Right atrium auricular region (tissue), 2 donors: ENCODE data around the gene ANKRD23. TPM values are rescaled to one million over a fixed set of nuclear protein-coding genes. Genes with fewer than 3 reads are reported as not detected.
"Not testable (repeated sequence)": the region's sequence is repeated elsewhere in the genome, so short reads cannot be mapped to it uniquely, and the experiment has no call there.

ENCODE experiments used
- DNase-seq: peaks from one replicate; pipeline ENCODE4 v3.0.0-alpha.2; 2019; ENCODE audit warnings: low spot score
- H3K27ac ChIP-seq, 2 donors: fragments of 200-600 bp; sonication (generic); 1 replicate in 1 of 2; 2 replicates in 1 of 2; pipeline ENCODE4 v1.5.1; 2016 to 2019
- H3K27me3 ChIP-seq, 2 donors: fragments of 200-600 bp; sonication (generic); one replicate each; pipeline versions ENCODE4 v1.5.1 to v1.6.0; 2017 to 2019
- H3K36me3 ChIP-seq: fragments of 200-600 bp; sonication (generic); one replicate; pipeline ENCODE4 v1.5.1; 2016
- H3K4me1 ChIP-seq, 2 donors: fragments of 200-600 bp; sonication (generic); one replicate each; pipeline versions ENCODE4 v1.5.1 to v1.6.0; 2017 to 2019
- H3K4me3 ChIP-seq, 2 donors: fragments of 200-600 bp; sonication (generic); 1 replicate in 1 of 2; 2 replicates in 1 of 2; pipeline ENCODE4 v1.5.1; 2017 to 2019; ENCODE audit warnings: mild to moderate bottlenecking in 1 of 2, moderate library complexity in 1 of 2
- H3K9me3 ChIP-seq, 2 donors: fragments of 200-600 bp; sonication (generic); one replicate each; pipeline ENCODE4 v1.5.1; 2019
- CTCF ChIP-seq, 2 donors: fragments of 200-600 bp; sonication (generic); IDR thresholded peaks; one replicate each; pipeline ENCODE4 v1.5.1; 2019; ENCODE audit warnings: antibody characterized with exemption in 2 of 2
- total RNA-seq, 2 donors: library from RNA; depleted of rRNA; stranded (reverse); fragments of >200 nt; gene quantifications; one replicate each; pipeline ENCODE4 v1.1.0, GENCODE V29; 2016

Gene ANKRD23
- 10 to 100 TPM in 1 of 2 donors, 1 to 10 TPM in 1; 9.3 to 23.0 TPM for total RNA-seq

GRCh38 chr2:96843538-96844268, at the start of gene ANKRD23:
Gene ANKRD23, minus strand, starts transcription at chr2:96844021. Its CDS starts 29 bp downstream, at chr2:96843992.
- H3K4me1 ChIP-seq, result peaks cover 0 to 45% of the 10 kb centered on the region in 2 donors
- no peak for DNase-seq
- H3K9me3 ChIP-seq, result no peaks in the 10 kb centered on the region
- H3K27ac ChIP-seq, result peak within 1 kb of the TSS; percentile 85 to 92
- H3K27me3 ChIP-seq, result no peaks in the 10 kb centered on the region
- H3K4me3 ChIP-seq, result peak within 1 kb of the TSS in 1 of 2 donors; percentile 7
- TF ChIP-seq CTCF (IDR thresholded peaks at IDR 0.05), result no peak
- H3K36me3 ChIP-seq, result peaks cover 24% of the 10 kb centered on the region

- H3K36me3 ChIP-seq, result no peaks in the 10 kb centered on the region
- no peak for DNase-seq
- no peak overlapping the region for H3K27ac ChIP-seq
- TF ChIP-seq CTCF (IDR thresholded peaks at IDR 0.05), result no peak
- H3K27me3 ChIP-seq, result no peaks in the 10 kb centered on the region
- H3K4me3 ChIP-seq, result no peak overlapping the region
- H3K4me1 ChIP-seq, result peaks cover 0 to 52% of the 10 kb centered on the region in 2 donors
- no peaks in the 10 kb centered on the region for H3K9me3 ChIP-seq
These were observed 47.9 kb upstream of the ANKRD23 start for GRCh38 chr2:96891591-96892333.

GRCh38 chr2:96890726-96891385, 47.0 kb upstream of the ANKRD23 start:
- H3K27ac ChIP-seq, result no peak overlapping the region
- DNase-seq, result no peak
- no peaks in the 10 kb centered on the region for H3K27me3 ChIP-seq
- no peak for TF ChIP-seq CTCF (IDR thresholded peaks at IDR 0.05)
- H3K4me3 ChIP-seq, result no peak overlapping the region
- H3K36me3 ChIP-seq, result no peaks in the 10 kb centered on the region
- H3K9me3 ChIP-seq, result no peaks in the 10 kb centered on the region
- H3K4me1 ChIP-seq, result peaks cover 0 to 57% of the 10 kb centered on the region in 2 donors

GRCh38 chr2:96890252-96890651, 46.4 kb upstream of the ANKRD23 start:
- H3K27ac ChIP-seq, result no peak overlapping the region
- H3K9me3 ChIP-seq, result no peaks in the 10 kb centered on the region

GRCh38 chr2:96889502-96889901, 45.7 kb upstream of the ANKRD23 start:
- H3K27ac ChIP-seq, H3K27me3 ChIP-seq, DNase-seq, H3K4me3 ChIP-seq, H3K9me3 ChIP-seq, H3K36me3 ChIP-seq: not testable (repeated sequence)
- peaks cover 0 to 49% of the 10 kb centered on the region in 2 donors for H3K4me1 ChIP-seq

More at GRCh38 chr2:96890252-96890651, 46.4 kb upstream of the ANKRD23 start:
- Histone ChIP-seq H3K4me1 (peaks cover 0 to 51% of the 10 kb centered on the region in 2 donors), H3K36me3 (no peaks in the 10 kb centered on the region), H3K4me3 (no peak overlapping the region), H3K27me3 (no peaks in the 10 kb centered on the region)
- no peak for TF ChIP-seq CTCF (IDR thresholded peaks at IDR 0.05)
- DNase-seq, result no peak
